H9 (cell line): ENCODE results near the gene ANK3. TPM values are rescaled to one million over a fixed set of nuclear protein-coding genes. Genes with fewer than 3 reads are reported as not detected.

ENCODE experiments used
- DNase-seq: peaks from one replicate; pipeline ENCODE4 v3.0.0-alpha.2; 2017
- H2AFZ ChIP-seq: one replicate; pipeline ENCODE4 v1.6.1; 2013; ENCODE audit warnings: mild to moderate bottlenecking, low read length, control low read depth, moderate library complexity
- H2AK5ac ChIP-seq: 2 replicates; pipeline ENCODE4 v1.6.1; 2013; ENCODE audit warnings: low read length, control low read depth, mixed read lengths; ENCODE audit not compliant: insufficient read length
- H2BK120ac ChIP-seq: one replicate; pipeline ENCODE4 v1.6.1; 2013; ENCODE audit warnings: low read depth, mild to moderate bottlenecking, low read length, control low read depth, inconsistent platforms; ENCODE audit not compliant: poor library complexity, severe bottlenecking
- H2BK12ac ChIP-seq: 2 replicates; pipeline ENCODE4 v1.6.1; 2013; ENCODE audit warnings: low read length, control low read depth, mixed read lengths, low read depth; ENCODE audit not compliant: insufficient read length
- H2BK15ac ChIP-seq: 2 replicates; pipeline ENCODE4 v1.6.1; 2013; ENCODE audit warnings: low read depth, low read length, control low read depth
- H2BK20ac ChIP-seq: one replicate; pipeline ENCODE4 v1.6.1; 2013; ENCODE audit warnings: low read depth, mild to moderate bottlenecking, low read length, control low read depth, inconsistent platforms; ENCODE audit not compliant: poor library complexity, severe bottlenecking
- H2BK5ac ChIP-seq: 2 replicates; pipeline ENCODE4 v1.6.1; 2013; ENCODE audit warnings: low read length, control low read depth, mixed read lengths; ENCODE audit not compliant: insufficient read length
- H3K14ac ChIP-seq: 2 replicates; pipeline ENCODE4 v1.6.1; 2013; ENCODE audit warnings: low read length, control low read depth; ENCODE audit not compliant: insufficient read depth
- H3K18ac ChIP-seq: 2 replicates; pipeline ENCODE4 v1.6.1; 2013; ENCODE audit warnings: low read depth, mild to moderate bottlenecking, mixed read lengths, low read length, control low read depth; ENCODE audit not compliant: insufficient read length
- H3K23ac ChIP-seq: 2 replicates; pipeline ENCODE4 v1.6.1; 2013; ENCODE audit warnings: low read length, control low read depth, mixed read lengths, low read depth; ENCODE audit not compliant: insufficient read length
- H3K23me2 ChIP-seq: 2 replicates; pipeline ENCODE4 v1.6.1; 2013; ENCODE audit warnings: low read depth, mild to moderate bottlenecking, mixed read lengths, low read length, control low read depth; ENCODE audit not compliant: insufficient read length, poor library complexity, severe bottlenecking
- H3K27ac ChIP-seq: 2 replicates; pipeline ENCODE4 v1.5.1; 2013; ENCODE audit warnings: low read length, control low read depth, mixed read lengths, low read depth; ENCODE audit not compliant: insufficient read length
- H3K27me3 ChIP-seq: 2 replicates; pipeline ENCODE4 v1.6.1; 2013; ENCODE audit warnings: low read length, control low read depth, inconsistent platforms; ENCODE audit not compliant: insufficient read depth
- H3K4ac ChIP-seq: 2 replicates; pipeline ENCODE4 v1.6.1; 2013; ENCODE audit warnings: low read depth, mild to moderate bottlenecking, control low read depth, inconsistent platforms, low read length, moderate library complexity
- H3K4me1 ChIP-seq: 2 replicates; pipeline ENCODE4 v1.6.1; 2013; ENCODE audit warnings: low read length, control low read depth, inconsistent platforms; ENCODE audit not compliant: insufficient read depth
- H3K4me2 ChIP-seq: 2 replicates; pipeline ENCODE4 v1.6.1; 2013; ENCODE audit warnings: low read length, control low read depth, mixed read lengths; ENCODE audit not compliant: insufficient read length, insufficient read depth
- H3K56ac ChIP-seq: 2 replicates; pipeline ENCODE4 v1.6.1; 2013; ENCODE audit warnings: low read depth, mild to moderate bottlenecking, mixed read lengths, low read length, control low read depth; ENCODE audit not compliant: insufficient read length
- H3K79me1 ChIP-seq: 2 replicates; pipeline ENCODE4 v1.6.1; 2013; ENCODE audit warnings: low read depth, mild to moderate bottlenecking, moderate library complexity, low read length, control low read depth, inconsistent platforms; ENCODE audit not compliant: insufficient read depth, poor library complexity, severe bottlenecking
- H3K79me2 ChIP-seq: 2 replicates; pipeline ENCODE4 v1.6.1; 2013; ENCODE audit warnings: low read length, control low read depth, inconsistent platforms; ENCODE audit not compliant: insufficient read depth
- H3K9ac ChIP-seq: 2 replicates; pipeline ENCODE4 v1.6.1; 2013; ENCODE audit warnings: low read length, control low read depth, mixed read lengths; ENCODE audit not compliant: insufficient read length; ENCODE audit errors: extremely low read depth
- H3K9me3 ChIP-seq: one replicate; pipeline ENCODE4 v1.6.1; 2013; ENCODE audit warnings: low read depth, low read length, inconsistent platforms; ENCODE audit not compliant: control insufficient read depth
- H3T11ph ChIP-seq: one replicate; pipeline ENCODE4 v1.6.1; 2013; ENCODE audit warnings: mild to moderate bottlenecking, low read length, control low read depth, inconsistent platforms
- H4K20me1 ChIP-seq: one replicate; pipeline ENCODE4 v1.6.1; 2013; ENCODE audit not compliant: control insufficient read depth, insufficient read length, insufficient read depth
- H4K5ac ChIP-seq: 2 replicates; pipeline ENCODE4 v1.6.1; 2013; ENCODE audit warnings: low read depth, mild to moderate bottlenecking, mixed read lengths, low read length, control low read depth; ENCODE audit not compliant: insufficient read length
- H4K8ac ChIP-seq: replicated peaks from 2 replicates; pipeline ENCODE4 v1.6.1; 2013; ENCODE audit warnings: low read length, control low read depth, mixed read lengths, low read depth; ENCODE audit not compliant: insufficient read length
- H4K91ac ChIP-seq: 2 replicates; pipeline ENCODE4 v1.6.1; 2013; ENCODE audit warnings: low read depth, mild to moderate bottlenecking, moderate library complexity, mixed read lengths, low read length, control low read depth; ENCODE audit not compliant: insufficient read length
- H3K27ac Mint-ChIP-seq, 3 experiments: 2 replicates in 2 of 3; 3 replicates in 1 of 3; pipeline ENCODE4 v1.8.0; 2020 to 2021; ENCODE audit warnings: mixed read lengths in 3 of 3, mild to moderate bottlenecking in 1 of 3, moderate library complexity in 1 of 3
- H3K27me3 Mint-ChIP-seq: 2 replicates; pipeline ENCODE4 v1.8.0; 2021; ENCODE audit warnings: low read depth, mild to moderate bottlenecking, moderate library complexity, mixed read lengths
- H3K36me3 Mint-ChIP-seq, 3 experiments: 2 replicates in 2 of 3; 3 replicates in 1 of 3; pipeline ENCODE4 v1.8.0; 2020 to 2021; ENCODE audit warnings: low read depth in 3 of 3, mixed read lengths in 3 of 3; ENCODE audit not compliant: insufficient read depth in 1 of 3
- H3K4me1 Mint-ChIP-seq, 2 experiments: 2 replicates each; pipeline ENCODE4 v1.8.0; 2020; ENCODE audit warnings: mixed read lengths in 2 of 2
- H3K4me3 Mint-ChIP-seq, 2 experiments: 2 replicates in 1 of 2; 3 replicates in 1 of 2; pipeline ENCODE4 v1.8.0; 2020 to 2021; ENCODE audit warnings: mild to moderate bottlenecking in 2 of 2, mixed read lengths in 2 of 2, moderate library complexity in 1 of 2
- H3K9me3 Mint-ChIP-seq, 2 experiments: 2 replicates in 1 of 2; 3 replicates in 1 of 2; pipeline ENCODE4 v1.8.0; 2020; ENCODE audit warnings: mild to moderate bottlenecking in 2 of 2, mixed read lengths in 2 of 2, moderate library complexity in 1 of 2
- CTCF ChIP-seq: fragments of 200-600 bp; sonication (generic); conservative IDR thresholded peaks from 3 replicates; pipeline ENCODE4 v1.8.0; 2021; ENCODE audit warnings: antibody characterized with exemption, mild to moderate bottlenecking
- WGBS: extraction: QIAGEN DNeasy Blood & Tissue Kit; methylation state at CpG from one replicate; pipeline ENCODE4 v1.1.7; 2013; ENCODE audit warnings: missing lambda C conversion rate, low lambda C conversion rate, mixed read lengths; ENCODE audit not compliant: insufficient read length; ENCODE audit errors: extremely low coverage; 5-methylcytosine and 5-hydroxymethylcytosine counted together
- total RNA-seq: library from RNA; stranded (reverse); gene quantifications from 2 replicates; pipeline ENCODE4 v1.2.1, GENCODE V29; 2021

The ANK3 gene
- total RNA-seq, 1 experiment from 2014 or later = 59.6 TPM

- WGBS = no CpG with 5 or more reads among the region's 3 CpGs
- Histone ChIP-seq H2AK5ac (no peak overlapping the region), H2BK5ac (no peak overlapping the region), H3K23me2 (no peaks in the 10 kb centered on the region), H3T11ph (no peak overlapping the region), H3K27me3 (no peaks in the 10 kb centered on the region), H3K27ac (no peak overlapping the region), H3K9me3 (no peaks in the 10 kb centered on the region), H2AFZ (no peak overlapping the region), H2BK20ac (no peak overlapping the region), H3K9ac (no peak overlapping the region), H3K79me2 (no peaks in the 10 kb centered on the region), H3K4ac (no peak overlapping the region), H2BK120ac (no peak overlapping the region), H3K4me1 (no peaks in the 10 kb centered on the region), H4K5ac (no peak overlapping the region), H4K91ac (no peak overlapping the region), H2BK12ac (no peak overlapping the region), H3K14ac (no peak overlapping the region), H3K56ac (no peak overlapping the region), H3K79me1 (no peaks in the 10 kb centered on the region), H4K8ac (no peak overlapping the region), H3K18ac (no peak overlapping the region), H3K4me2 (no peak overlapping the region), H4K20me1 (no peaks in the 10 kb centered on the region), H3K23ac (no peak overlapping the region), H2BK15ac (no peak overlapping the region)
- TF ChIP-seq CTCF = no peak
- Mint-ChIP-seq H3K27ac (peak overlapping the region in 2 of 3 experiments; percentile 46 to 76; a peak in 3 of 7 replicates), H3K36me3 (peaks cover 1 to 9% (median 5%) of the 10 kb centered on the region in 3 experiments; a peak in 6 of 7 replicates), H3K4me1 (0 out of 4 replicates have a peak, but pooled peaks cover 0 to 2% of the 10 kb centered on the region in 2 experiments), H3K27me3 (no peaks in the 10 kb centered on the region; the same call in 1 of the 2 replicates), H3K4me3 (no peak overlapping the region; a peak in 1 of 5 replicates), H3K9me3 (peaks cover 0 to 6% of the 10 kb centered on the region in 2 experiments; a peak in 4 of 5 replicates)
- no peak for DNase-seq
Measured at GRCh38 chr10:60155099-60155877, 234.4 kb downstream of the ANK3 start.
